Natural killer cell (primary cell): ENCODE measurements around the gene MMADHC. TPM values are rescaled to one million over a fixed set of nuclear protein-coding genes. Genes with fewer than 3 reads are reported as not detected.

Source experiments
- ATAC-seq, 3 donors: fragments of 150-1000 bp in 2 of 3; fragments of 200-7000 bp in 1 of 3; cut with Tn5 transposase; 1 replicate in 1 of 3; 2 replicates in 2 of 3; pipeline ENCODE4 v1.10.0; 2021; ENCODE audit warnings: mild to moderate bottlenecking in 2 of 3, moderate library complexity in 2 of 3
- DNase-seq, 2 donors: peaks; one replicate each; pipeline versions ENCODE4 v3.0.0 to v3.0.0-alpha.2; 2013 to 2021; ENCODE audit warnings: mixed read lengths in 1 of 2
- H3K27ac ChIP-seq: one replicate; pipeline ENCODE4 v1.5.1; 2013; ENCODE audit warnings: mild to moderate bottlenecking, low read length
- H3K27me3 ChIP-seq: one replicate; pipeline ENCODE4 v1.6.1; 2013; ENCODE audit warnings: low read length; ENCODE audit not compliant: control insufficient read depth, insufficient read depth
- H3K36me3 ChIP-seq: one replicate; pipeline ENCODE4 v1.6.1; 2013; ENCODE audit warnings: low read length; ENCODE audit not compliant: control insufficient read depth, insufficient read depth
- H3K4me1 ChIP-seq: one replicate; pipeline ENCODE4 v1.6.1; 2013; ENCODE audit warnings: low read length; ENCODE audit not compliant: control insufficient read depth, insufficient read depth
- H3K4me3 ChIP-seq: one replicate; pipeline ENCODE4 v1.5.1; 2013; ENCODE audit warnings: low read length
- H3K9me3 ChIP-seq: one replicate; pipeline ENCODE4 v1.6.1; 2013; ENCODE audit warnings: low read length; ENCODE audit not compliant: control insufficient read depth, insufficient read depth
- H3K27ac Mint-ChIP-seq, 2 donors: one replicate each; pipeline ENCODE4 v1.8.0; 2022; ENCODE audit warnings: mild to moderate bottlenecking in 2 of 2, mixed read lengths in 2 of 2, moderate library complexity in 1 of 2
- H3K27me3 Mint-ChIP-seq, 2 donors: one replicate each; pipeline ENCODE4 v1.8.0; 2022; ENCODE audit warnings: low read depth in 2 of 2, mixed read lengths in 2 of 2
- H3K36me3 Mint-ChIP-seq: one replicate; pipeline ENCODE4 v1.8.0; 2022; ENCODE audit warnings: mixed read lengths
- H3K4me1 Mint-ChIP-seq, 2 donors: one replicate each; pipeline ENCODE4 v1.8.0; 2022; ENCODE audit warnings: mixed read lengths in 2 of 2
- H3K4me3 Mint-ChIP-seq: one replicate; pipeline ENCODE4 v1.8.0; 2022; ENCODE audit warnings: mild to moderate bottlenecking, moderate library complexity, mixed read lengths
- H3K9me3 Mint-ChIP-seq, 2 donors: one replicate each; pipeline ENCODE4 v1.8.0; 2022; ENCODE audit warnings: mixed read lengths in 2 of 2
- WGBS: methylation state at CpG from one replicate; pipeline ENCODE4 v1.1.7; 2013; ENCODE audit warnings: missing lambda C conversion rate; ENCODE audit not compliant: insufficient coverage; 5-methylcytosine and 5-hydroxymethylcytosine counted together
- intact Hi-C: fragments of 100-400 bp; cut with micrococcal nuclease; formaldehyde crosslinking; loops from one replicate; pipeline ENCODE4 v1.14.2; 2022
- total RNA-seq, 4 donors: library from RNA; stranded (reverse); fragments of 120-200 nt in 1 of 4; gene quantifications; one replicate each; pipeline versions ENCODE4 v1.2.3 to v1.2.4, GENCODE V29; 2013 to 2022
- TF ChIP-seq, protein P1 (sequence below): fragments of 200-600 bp; IDR thresholded peaks from one replicate; pipeline ENCODE4 v1.8.0; 2022; ENCODE audit warnings: antibody characterized with exemption

Gene MMADHC
- total RNA-seq, 3 donors from 2014 or later (not counting 1 experiment from before 2014, with no cell fraction given) = 59.6 to 73.9 (median 65.7) TPM

DNA sequence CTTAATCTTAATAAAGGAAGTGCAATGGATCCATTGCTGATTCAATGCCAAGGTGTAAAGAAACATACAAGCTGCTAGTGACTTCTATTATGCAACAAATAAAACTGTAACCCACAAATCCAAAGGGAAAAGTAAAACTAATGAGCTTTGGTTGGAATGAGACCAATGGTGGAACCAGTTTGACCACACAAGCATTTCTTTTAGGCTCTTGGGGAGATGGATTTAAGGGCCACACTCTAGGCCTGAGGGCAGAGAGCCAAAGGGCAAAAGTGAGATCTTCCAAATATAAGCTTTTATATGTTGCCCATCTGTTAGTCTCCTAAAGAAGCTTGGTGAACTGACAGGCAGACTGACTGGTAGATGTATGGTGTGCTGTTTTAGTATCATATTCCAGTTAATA, 41.5 kb upstream of the MMADHC start:
- Histone ChIP-seq H3K4me1 (no peaks in the 10 kb centered on the region), H3K27me3 (no peaks in the 10 kb centered on the region), H3K9me3 (no peaks in the 10 kb centered on the region), H3K4me3 (no peak overlapping the region), H3K36me3 (no peaks in the 10 kb centered on the region), H3K27ac (no peak overlapping the region)
- DNase-seq = no peak
- H3K36me3 Mint-ChIP-seq = no peaks in the 10 kb centered on the region
- no peak overlapping the region for H3K4me3 Mint-ChIP-seq
- H3K27me3 Mint-ChIP-seq = peaks cover 7 to 19% of the 10 kb centered on the region in 2 donors
- no peaks in the 10 kb centered on the region for H3K9me3 Mint-ChIP-seq
- intact Hi-C loops = no loop called here
- no peak overlapping the region for H3K27ac Mint-ChIP-seq
- no peak for ATAC-seq
- TF ChIP-seq, protein P1, sequence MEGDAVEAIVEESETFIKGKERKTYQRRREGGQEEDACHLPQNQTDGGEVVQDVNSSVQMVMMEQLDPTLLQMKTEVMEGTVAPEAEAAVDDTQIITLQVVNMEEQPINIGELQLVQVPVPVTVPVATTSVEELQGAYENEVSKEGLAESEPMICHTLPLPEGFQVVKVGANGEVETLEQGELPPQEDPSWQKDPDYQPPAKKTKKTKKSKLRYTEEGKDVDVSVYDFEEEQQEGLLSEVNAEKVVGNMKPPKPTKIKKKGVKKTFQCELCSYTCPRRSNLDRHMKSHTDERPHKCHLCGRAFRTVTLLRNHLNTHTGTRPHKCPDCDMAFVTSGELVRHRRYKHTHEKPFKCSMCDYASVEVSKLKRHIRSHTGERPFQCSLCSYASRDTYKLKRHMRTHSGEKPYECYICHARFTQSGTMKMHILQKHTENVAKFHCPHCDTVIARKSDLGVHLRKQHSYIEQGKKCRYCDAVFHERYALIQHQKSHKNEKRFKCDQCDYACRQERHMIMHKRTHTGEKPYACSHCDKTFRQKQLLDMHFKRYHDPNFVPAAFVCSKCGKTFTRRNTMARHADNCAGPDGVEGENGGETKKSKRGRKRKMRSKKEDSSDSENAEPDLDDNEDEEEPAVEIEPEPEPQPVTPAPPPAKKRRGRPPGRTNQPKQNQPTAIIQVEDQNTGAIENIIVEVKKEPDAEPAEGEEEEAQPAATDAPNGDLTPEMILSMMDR = no peak
- H3K4me1 Mint-ChIP-seq = no peaks in the 10 kb centered on the region

DNA sequence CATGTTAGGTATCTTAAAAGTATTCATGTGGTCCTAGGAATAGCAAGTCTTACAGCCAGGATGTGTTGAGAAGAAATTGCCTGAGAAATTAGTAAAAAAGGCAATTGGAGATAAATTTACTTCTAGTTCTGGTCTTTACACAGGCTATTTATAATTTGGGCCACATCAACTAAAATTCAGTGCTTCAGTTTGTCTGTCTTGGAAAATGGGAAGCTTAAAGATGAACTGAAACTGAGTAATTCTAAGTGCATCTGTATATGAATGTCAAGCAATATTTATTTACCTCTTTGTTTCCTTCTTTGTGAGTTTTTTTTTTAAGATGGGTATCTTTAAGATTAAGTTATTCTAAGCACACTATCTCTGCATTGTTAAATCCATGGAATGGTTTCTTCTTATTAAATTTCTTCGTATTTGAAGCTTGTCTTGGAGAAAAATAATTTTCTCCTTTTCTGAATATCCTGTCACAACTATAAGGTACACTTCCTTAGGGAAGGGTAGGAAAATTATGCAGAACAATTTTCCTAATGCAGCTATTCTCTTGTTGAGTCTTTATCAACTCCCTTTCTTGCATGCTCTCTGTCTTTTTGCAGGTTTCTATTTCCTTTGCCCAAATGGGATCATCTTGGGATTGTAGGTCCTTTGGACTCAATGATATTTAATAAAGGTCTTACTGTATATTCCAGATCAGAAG, 39.7 kb upstream of the MMADHC start:
- Mint-ChIP-seq H3K9me3 (no peaks in the 10 kb centered on the region), H3K27ac (no peak overlapping the region), H3K4me1 (no peaks in the 10 kb centered on the region), H3K4me3 (no peak overlapping the region), H3K36me3 (no peaks in the 10 kb centered on the region), H3K27me3 (peaks cover 13 to 21% of the 10 kb centered on the region in 2 donors)
- H3K4me3 ChIP-seq = no peak overlapping the region
- TF ChIP-seq, protein P1 = no peak
- no peaks in the 10 kb centered on the region for H3K27me3 ChIP-seq
- no peaks in the 10 kb centered on the region for H3K9me3 ChIP-seq
- no CpG with 5 or more reads among the region's 1 CpG for WGBS
- DNase-seq = no peak
- H3K36me3 ChIP-seq = no peaks in the 10 kb centered on the region
- no peaks in the 10 kb centered on the region for H3K4me1 ChIP-seq
- intact Hi-C loops = no loop called here
- no peak for ATAC-seq
- H3K27ac ChIP-seq = no peak overlapping the region

DNA sequence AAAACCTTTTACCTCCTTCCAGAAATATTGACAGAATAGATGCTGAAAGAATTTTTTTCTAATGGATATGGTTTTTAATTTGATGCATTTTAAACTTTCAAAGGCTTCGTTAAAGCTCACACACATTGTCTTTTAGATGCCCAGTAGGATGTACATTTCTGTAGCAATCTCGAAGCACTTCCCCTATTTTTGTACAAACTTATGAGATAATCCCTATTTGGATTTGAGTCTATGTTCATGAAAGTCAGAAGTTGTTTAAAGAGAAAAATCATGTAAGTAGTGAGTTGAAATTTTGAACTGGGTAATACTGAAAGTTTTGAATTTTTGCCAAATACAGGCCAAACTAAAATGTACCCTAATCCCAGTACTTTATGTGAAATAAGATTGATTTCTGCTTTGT, 38.1 kb upstream of the MMADHC start:
- Mint-ChIP-seq H3K4me1 (no peaks in the 10 kb centered on the region), H3K27me3 (peaks cover 13 to 21% of the 10 kb centered on the region in 2 donors), H3K9me3 (no peaks in the 10 kb centered on the region), H3K4me3 (no peak overlapping the region), H3K36me3 (no peaks in the 10 kb centered on the region), H3K27ac (no peak overlapping the region)
- TF ChIP-seq, protein P1 = no peak
- Histone ChIP-seq H3K9me3 (no peaks in the 10 kb centered on the region), H3K27ac (no peak overlapping the region), H3K27me3 (no peaks in the 10 kb centered on the region), H3K4me1 (no peaks in the 10 kb centered on the region), H3K36me3 (no peaks in the 10 kb centered on the region), H3K4me3 (no peak overlapping the region)
- DNase-seq = no peak
- WGBS = 63% methylated on average over 1 of the region's 2 CpGs
- intact Hi-C loops = no loop called here
- ATAC-seq = no peak

DNA sequence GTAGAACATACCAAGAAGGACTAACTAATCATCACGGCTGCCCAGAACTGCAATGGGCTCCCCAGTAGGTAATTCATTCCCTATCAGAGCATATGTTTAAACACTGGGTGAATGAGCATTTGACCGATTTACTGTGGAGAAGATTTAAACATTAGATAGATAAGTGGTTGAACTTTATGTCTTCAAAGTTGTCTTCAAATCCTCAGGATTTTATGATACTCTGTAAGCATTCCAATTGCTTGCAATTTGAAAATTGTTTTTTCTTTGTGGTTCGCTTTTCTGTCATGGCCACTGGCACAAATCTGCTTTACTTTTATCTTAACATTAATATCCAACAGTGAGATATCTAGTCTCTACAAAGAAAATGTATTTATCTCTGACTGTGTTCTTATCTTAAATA, 37.7 kb upstream of the MMADHC start:
- Histone ChIP-seq H3K27ac (no peak overlapping the region), H3K27me3 (no peaks in the 10 kb centered on the region), H3K36me3 (no peaks in the 10 kb centered on the region), H3K4me3 (no peak overlapping the region), H3K4me1 (no peaks in the 10 kb centered on the region), H3K9me3 (no peaks in the 10 kb centered on the region)
- no peaks in the 10 kb centered on the region for H3K36me3 Mint-ChIP-seq
- DNase-seq (no peak), ATAC-seq (no peak)
- peaks cover 13 to 21% of the 10 kb centered on the region in 2 donors for H3K27me3 Mint-ChIP-seq
- no peak overlapping the region for H3K4me3 Mint-ChIP-seq
- no peaks in the 10 kb centered on the region for H3K9me3 Mint-ChIP-seq
- no peaks in the 10 kb centered on the region for H3K4me1 Mint-ChIP-seq
- TF ChIP-seq, protein P1 = no peak
- WGBS = 100% methylated on average over 1 of the region's 3 CpGs
- intact Hi-C loops = no loop called here
- H3K27ac Mint-ChIP-seq = no peak overlapping the region
